Tibial nerve (tissue), 4 donors: ENCODE data around the gene MXRA8. TPM values are rescaled to one million over a fixed set of nuclear protein-coding genes. Genes with fewer than 3 reads are reported as not detected.

Experiments used
- DNase-seq, 2 donors: peaks; one replicate each; pipeline ENCODE4 v3.0.0-alpha.2; 2019; ENCODE audit warnings: low spot score in 2 of 2
- H3K27ac ChIP-seq, 4 donors: fragments of 200-600 bp; sonication (generic) in 3 of 4; one replicate each; pipeline ENCODE4 v1.5.1; 2017 to 2019; ENCODE audit warnings: mild to moderate bottlenecking in 1 of 4
- H3K27me3 ChIP-seq, 2 donors: fragments of 200-600 bp; sonication (generic) in 1 of 2; one replicate each; pipeline versions ENCODE4 v1.5.1 to v1.6.0; 2017 to 2019
- H3K36me3 ChIP-seq, 3 donors: fragments of 200-600 bp; sonication (generic); one replicate each; pipeline ENCODE4 v1.5.1; 2018 to 2019
- H3K4me1 ChIP-seq, 4 donors: fragments of 200-600 bp; sonication (generic) in 3 of 4; one replicate each; pipeline ENCODE4 v1.5.1; 2017 to 2019
- H3K4me3 ChIP-seq, 4 donors: fragments of 200-600 bp; sonication (generic) in 3 of 4; one replicate each; pipeline ENCODE4 v1.5.1; 2017 to 2019; ENCODE audit warnings: mild to moderate bottlenecking in 1 of 4, moderate library complexity in 1 of 4
- H3K9me3 ChIP-seq, 4 donors: fragments of 200-600 bp; sonication (generic) in 3 of 4; one replicate each; pipeline ENCODE4 v1.5.1; 2017 to 2019
- EP300 ChIP-seq, 2 donors: sonication (generic); formaldehyde crosslinking; IDR thresholded peaks; one replicate each; pipeline ENCODE4 v1.6.1; 2017; ENCODE audit warnings: antibody characterized with exemption in 2 of 2, mild to moderate bottlenecking in 1 of 2
- POLR2A ChIP-seq, 2 donors: fragments of 450-650 bp; IDR thresholded peaks; one replicate each; pipeline ENCODE4 v1.6.1; 2017; ENCODE audit warnings: antibody characterized with exemption in 2 of 2, mild to moderate bottlenecking in 2 of 2, moderate library complexity in 2 of 2
- WGBS, 2 donors: methylation state at CpG; one replicate each; pipeline ENCODE4 v1.1.5; 2018; 5-methylcytosine and 5-hydroxymethylcytosine counted together
- total RNA-seq, 4 donors: library from RNA; depleted of rRNA; stranded (reverse); fragments of >200 nt; gene quantifications; one replicate each; pipeline ENCODE4 v1.1.0, GENCODE V29; 2016
- TF ChIP-seq, protein P1 (sequence below), 5 experiments: fragments of 200-600 bp in 3 of 5; fragments of 450-650 bp in 2 of 5; sonication (generic) in 3 of 5; IDR thresholded peaks; one replicate each; pipeline ENCODE4 v1.5.1; 2016 to 2019; ENCODE audit warnings: antibody characterized with exemption in 5 of 5, mild to moderate bottlenecking in 3 of 5, moderate library complexity in 2 of 5

Gene MXRA8
- total RNA-seq, 4 donors from 2014 or later = 351 to 659 (median 448) TPM

DNA sequence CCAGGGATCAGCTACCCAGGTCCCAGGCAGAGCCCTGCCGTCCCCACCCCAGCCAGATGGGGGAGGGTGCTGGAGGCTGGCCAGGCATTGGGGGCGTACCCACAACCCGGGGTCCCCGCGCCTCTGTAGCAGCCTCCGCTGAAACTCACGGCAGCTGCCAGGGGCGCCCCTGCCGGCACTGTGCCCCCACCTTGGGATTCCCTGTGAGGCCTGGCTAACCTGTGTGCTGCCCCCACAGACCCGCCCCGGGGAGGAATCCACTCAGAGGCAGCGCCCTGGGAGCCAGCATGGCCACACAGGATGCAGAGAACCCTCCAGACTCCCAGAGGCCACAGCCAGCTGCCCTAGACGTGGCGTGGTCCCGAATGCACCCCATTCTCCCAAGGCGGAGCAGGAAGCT lies 13.0 kb downstream of the MXRA8 start:
- Histone ChIP-seq H3K4me1 (peaks cover 0 to 63% (median 45%) of the 10 kb centered on the region in 4 donors), H3K36me3 (peaks cover 0 to 19% (median 0%) of the 10 kb centered on the region in 3 donors), H3K4me3 (peak overlapping the region in 1 of 4 donors; percentile 19), H3K27ac (peak overlapping the region in 3 of 4 donors; percentile 60 to 91 (median 72)), H3K27me3 (no peaks in the 10 kb centered on the region), H3K9me3 (no peaks in the 10 kb centered on the region)
- 27 to 42% methylated on average over 8 to 13 of the region's 16 CpGs for WGBS, 2 donors
- TF ChIP-seq EP300 (IDR thresholded peaks at IDR 0.05) = no peak
- TF ChIP-seq, protein P1, sequence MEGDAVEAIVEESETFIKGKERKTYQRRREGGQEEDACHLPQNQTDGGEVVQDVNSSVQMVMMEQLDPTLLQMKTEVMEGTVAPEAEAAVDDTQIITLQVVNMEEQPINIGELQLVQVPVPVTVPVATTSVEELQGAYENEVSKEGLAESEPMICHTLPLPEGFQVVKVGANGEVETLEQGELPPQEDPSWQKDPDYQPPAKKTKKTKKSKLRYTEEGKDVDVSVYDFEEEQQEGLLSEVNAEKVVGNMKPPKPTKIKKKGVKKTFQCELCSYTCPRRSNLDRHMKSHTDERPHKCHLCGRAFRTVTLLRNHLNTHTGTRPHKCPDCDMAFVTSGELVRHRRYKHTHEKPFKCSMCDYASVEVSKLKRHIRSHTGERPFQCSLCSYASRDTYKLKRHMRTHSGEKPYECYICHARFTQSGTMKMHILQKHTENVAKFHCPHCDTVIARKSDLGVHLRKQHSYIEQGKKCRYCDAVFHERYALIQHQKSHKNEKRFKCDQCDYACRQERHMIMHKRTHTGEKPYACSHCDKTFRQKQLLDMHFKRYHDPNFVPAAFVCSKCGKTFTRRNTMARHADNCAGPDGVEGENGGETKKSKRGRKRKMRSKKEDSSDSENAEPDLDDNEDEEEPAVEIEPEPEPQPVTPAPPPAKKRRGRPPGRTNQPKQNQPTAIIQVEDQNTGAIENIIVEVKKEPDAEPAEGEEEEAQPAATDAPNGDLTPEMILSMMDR (IDR thresholded peaks at IDR 0.05) = no peak
- TF ChIP-seq POLR2A (IDR thresholded peaks at IDR 0.05) = no peak
- DNase-seq = no peak

DNA sequence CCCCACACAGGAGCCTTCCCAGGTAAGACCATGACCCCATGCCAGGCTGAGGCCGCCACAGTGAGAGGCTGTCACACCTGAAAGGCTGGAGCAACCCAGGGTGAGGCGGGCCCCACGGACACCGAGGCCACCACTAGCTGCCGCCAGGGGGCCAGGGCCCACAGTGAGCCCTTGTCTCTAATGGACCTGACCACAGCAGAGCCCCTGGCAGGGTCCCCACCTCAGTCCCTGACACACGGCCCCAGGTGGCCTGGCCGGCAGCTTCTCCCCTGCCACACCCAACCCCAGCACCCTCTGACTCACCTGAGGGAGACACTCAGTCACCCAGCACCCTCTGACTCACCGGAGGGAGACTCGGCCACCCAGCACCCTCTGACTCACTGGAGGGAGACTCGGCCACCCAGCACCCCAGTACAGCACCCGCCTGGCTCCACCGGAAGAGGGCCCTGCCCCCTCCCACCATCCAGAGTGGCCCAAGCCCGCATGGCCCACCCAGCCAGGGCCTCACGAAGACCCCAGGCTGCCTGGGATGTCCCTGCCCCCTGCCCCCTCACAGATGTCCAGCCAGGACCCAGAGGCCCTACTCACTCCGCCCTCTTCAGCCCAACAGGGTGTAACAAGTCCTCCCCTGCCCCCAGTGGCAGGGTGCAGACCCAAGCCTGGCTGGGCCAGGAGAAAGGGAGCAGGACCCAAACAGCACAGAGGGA lies 13.5 kb downstream of the MXRA8 start:
- 63 to 80% methylated on average over 3 to 12 of the region's 15 CpGs for WGBS, 2 donors
- Histone ChIP-seq H3K4me1 (peaks cover 0 to 63% (median 45%) of the 10 kb centered on the region in 4 donors), H3K27me3 (no peaks in the 10 kb centered on the region), H3K27ac (peak overlapping the region in 3 of 4 donors; percentile 60 to 91 (median 72)), H3K4me3 (peak overlapping the region in 1 of 4 donors; percentile 19), H3K36me3 (peaks cover 0 to 25% (median 0%) of the 10 kb centered on the region in 3 donors), H3K9me3 (no peaks in the 10 kb centered on the region)
- TF ChIP-seq, protein P1 (IDR thresholded peaks at IDR 0.05) = peak in 3 of 5 experiments; percentile 13 to 30 (median 20)
- no peak for TF ChIP-seq POLR2A (IDR thresholded peaks at IDR 0.05)
- no peak for DNase-seq

DNA sequence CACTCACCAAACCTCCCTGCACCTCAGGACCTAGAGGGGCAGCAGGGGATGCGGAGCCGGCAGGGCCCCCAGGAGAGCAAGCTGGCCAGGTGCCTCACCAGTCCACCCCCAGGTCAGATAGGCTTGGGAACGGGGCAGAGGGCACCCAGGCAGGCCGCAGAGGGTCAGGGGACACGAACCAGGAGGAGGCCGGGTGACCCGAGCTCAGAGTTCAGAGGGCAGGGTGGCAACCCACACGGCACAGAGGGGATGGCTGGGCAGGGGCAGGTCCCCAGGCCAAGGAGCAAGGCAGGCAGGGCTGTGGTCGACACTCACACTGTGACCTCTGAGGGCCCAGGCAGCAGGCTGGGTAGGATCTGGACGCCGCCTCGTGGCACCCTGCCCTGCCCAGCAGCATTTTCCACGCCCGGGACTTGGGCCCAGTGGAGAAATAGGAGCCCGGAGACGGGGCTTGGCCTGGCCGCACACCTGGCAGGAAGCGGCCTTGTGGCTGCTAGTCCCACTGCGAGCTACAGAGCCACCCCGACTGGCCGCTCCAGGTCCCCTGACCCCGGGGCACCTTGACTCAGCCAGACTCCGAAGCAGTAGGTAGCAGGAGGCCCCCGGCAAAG lies 14.4 kb downstream of the MXRA8 start:
- Histone ChIP-seq H3K27ac (peak overlapping the region in 3 of 4 donors; percentile 60 to 91 (median 72)), H3K36me3 (peaks cover 0 to 34% (median 3%) of the 10 kb centered on the region in 3 donors), H3K4me1 (peaks cover 0 to 63% (median 45%) of the 10 kb centered on the region in 4 donors), H3K9me3 (no peaks in the 10 kb centered on the region), H3K27me3 (no peaks in the 10 kb centered on the region), H3K4me3 (no peak overlapping the region)
- no peak for DNase-seq
- TF ChIP-seq, protein P1 (IDR thresholded peaks at IDR 0.05) = no peak
- TF ChIP-seq POLR2A (IDR thresholded peaks at IDR 0.05) = no peak
- TF ChIP-seq EP300 (IDR thresholded peaks at IDR 0.05) = no peak
- 75 to 83% methylated on average over 8 to 16 of the region's 24 CpGs for WGBS, 2 donors

DNA sequence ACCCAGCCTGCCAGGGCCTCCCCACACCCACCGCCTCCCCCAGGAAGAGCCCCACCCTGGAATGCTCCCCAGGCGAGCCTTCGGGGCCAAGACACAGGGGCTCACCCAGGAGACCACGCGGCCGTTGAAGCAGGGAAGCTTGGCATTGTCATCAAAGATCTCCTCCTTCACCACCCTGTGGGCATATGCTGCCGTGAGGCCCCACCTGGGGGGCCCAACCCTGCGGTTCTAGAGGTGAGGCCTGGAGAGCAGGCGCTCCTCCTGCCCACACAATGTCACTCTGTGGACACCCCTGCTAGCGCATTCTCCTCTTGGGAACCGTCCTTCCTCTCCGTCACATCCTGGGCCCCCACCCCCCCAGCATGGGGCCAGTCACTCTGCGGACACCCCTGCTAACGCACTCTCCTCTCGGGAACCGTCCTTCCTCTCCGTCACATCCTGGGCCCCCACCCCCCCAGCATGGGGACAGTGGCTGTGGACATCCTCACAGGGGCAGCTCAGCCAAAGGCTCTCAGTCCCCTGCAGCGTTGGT lies 15.7 kb downstream of the MXRA8 start:
- whole genome bisulfite sequencing, 2 donors = 71 to 83% methylated on average over 16 to 17 of the region's 18 CpGs
- Histone ChIP-seq H3K4me1 (peaks cover 0 to 55% (median 37%) of the 10 kb centered on the region in 4 donors), H3K4me3 (no peak overlapping the region), H3K9me3 (no peaks in the 10 kb centered on the region), H3K27me3 (no peaks in the 10 kb centered on the region), H3K36me3 (peaks cover 0 to 46% (median 14%) of the 10 kb centered on the region in 3 donors), H3K27ac (peak overlapping the region in 1 of 4 donors; percentile 27)
- TF ChIP-seq, protein P1 (IDR thresholded peaks at IDR 0.05) = no peak
- TF ChIP-seq POLR2A (IDR thresholded peaks at IDR 0.05) = no peak
- DNase-seq = no peak
